Measurements from ENCODE around the gene SRMS.

SRMS gene

GRCh38 chr20:63492518-63492917 lies 55.0 kb downstream of the SRMS start:
- H3K27me3 ChIP-seq (ENCODE audit: insufficient read depth, low read length, poor library complexity, severe bottlenecking) = no peaks in the 10 kb centered on the region
- no peaks in the 10 kb centered on the region for H4K20me1 ChIP-seq (ENCODE audit: insufficient read depth, low read length, poor library complexity, severe bottlenecking)
- H2AFZ ChIP-seq (ENCODE audit: low read length) = no peak overlapping the region
- no peaks in the 10 kb centered on the region for H3K4me1 ChIP-seq (ENCODE audit: insufficient read depth, low read length, poor library complexity, severe bottlenecking)
- no peak overlapping the region for H3K9ac ChIP-seq (ENCODE audit: low read depth, low read length, poor library complexity, severe bottlenecking)
- no peaks in the 10 kb centered on the region for H3K36me3 ChIP-seq (ENCODE audit: insufficient read depth, low read length)
- no peaks in the 10 kb centered on the region for H3K9me2 ChIP-seq (replicated peaks; ENCODE audit: low read depth, low read length)
- H3F3A ChIP-seq (ENCODE audit: low read depth) = no peaks in the 10 kb centered on the region
- no peak overlapping the region for H3K4me3 ChIP-seq (ENCODE audit: low read length, poor library complexity, severe bottlenecking)
- TF ChIP-seq EZH2phosphoT487 (IDR thresholded peaks at IDR 0.05; ENCODE audit: borderline replicate concordance) (no peak), CTCF (conservative IDR thresholded peaks at IDR 0.05; ENCODE audit: low read length) (no peak)
- no peaks in the 10 kb centered on the region for H3K79me2 ChIP-seq (ENCODE audit: insufficient read depth, low read length)
- H3K4me2 ChIP-seq (ENCODE audit: low read depth, low read length, poor library complexity, severe bottlenecking) = no peak overlapping the region
- no peaks in the 10 kb centered on the region for H3K9me3 ChIP-seq (ENCODE audit: insufficient read depth, low read depth, low read length)

GRCh38 chr20:63491635-63492230 lies 55.8 kb downstream of the SRMS start:
- no peak overlapping the region for H3K9ac ChIP-seq (ENCODE audit: low read depth, low read length, poor library complexity, severe bottlenecking)
- H3K4me2 ChIP-seq (ENCODE audit: low read depth, low read length, poor library complexity, severe bottlenecking) = no peak overlapping the region
- H4K20me1 ChIP-seq (ENCODE audit: insufficient read depth, low read length, poor library complexity, severe bottlenecking) = no peaks in the 10 kb centered on the region
- no peak overlapping the region for H2AFZ ChIP-seq (ENCODE audit: low read length)
- H3K4me1 ChIP-seq (ENCODE audit: insufficient read depth, low read length, poor library complexity, severe bottlenecking) = no peaks in the 10 kb centered on the region
- no peaks in the 10 kb centered on the region for H3K9me2 ChIP-seq (replicated peaks; ENCODE audit: low read depth, low read length)
- no peaks in the 10 kb centered on the region for H3F3A ChIP-seq (ENCODE audit: low read depth)
- no peaks in the 10 kb centered on the region for H3K79me2 ChIP-seq (ENCODE audit: insufficient read depth, low read length)
- no peaks in the 10 kb centered on the region for H3K36me3 ChIP-seq (ENCODE audit: insufficient read depth, low read length)
- H3K27me3 ChIP-seq (ENCODE audit: insufficient read depth, low read length, poor library complexity, severe bottlenecking) = no peaks in the 10 kb centered on the region
- TF ChIP-seq CTCF (conservative IDR thresholded peaks at IDR 0.05; ENCODE audit: low read length) (no peak), EZH2phosphoT487 (IDR thresholded peaks at IDR 0.05; ENCODE audit: borderline replicate concordance) (no peak)
- no peaks in the 10 kb centered on the region for H3K9me3 ChIP-seq (ENCODE audit: insufficient read depth, low read depth, low read length)
- H3K4me3 ChIP-seq (ENCODE audit: low read length, poor library complexity, severe bottlenecking) = no peak overlapping the region

- no peaks in the 10 kb centered on the region for H3K9me2 ChIP-seq (replicated peaks; ENCODE audit: low read depth, low read length)
- no peaks in the 10 kb centered on the region for H3K79me2 ChIP-seq (ENCODE audit: insufficient read depth, low read length)
- H4K20me1 ChIP-seq (ENCODE audit: insufficient read depth, low read length, poor library complexity, severe bottlenecking) = no peaks in the 10 kb centered on the region
- no peak overlapping the region for H2AFZ ChIP-seq (ENCODE audit: low read length)
- H3K27me3 ChIP-seq (ENCODE audit: insufficient read depth, low read length, poor library complexity, severe bottlenecking) = no peaks in the 10 kb centered on the region
- no peaks in the 10 kb centered on the region for H3K4me1 ChIP-seq (ENCODE audit: insufficient read depth, low read length, poor library complexity, severe bottlenecking)
- TF ChIP-seq CTCF (conservative IDR thresholded peaks at IDR 0.05; ENCODE audit: low read length) = no peak
- no peak for TF ChIP-seq EZH2phosphoT487 (IDR thresholded peaks at IDR 0.05; ENCODE audit: borderline replicate concordance)
- H3K9ac ChIP-seq (ENCODE audit: low read depth, low read length, poor library complexity, severe bottlenecking) = no peak overlapping the region
- no peaks in the 10 kb centered on the region for H3K36me3 ChIP-seq (ENCODE audit: insufficient read depth, low read length)
- no peak overlapping the region for H3K4me3 ChIP-seq (ENCODE audit: low read length, poor library complexity, severe bottlenecking)
- no peak overlapping the region for H3K4me2 ChIP-seq (ENCODE audit: low read depth, low read length, poor library complexity, severe bottlenecking)
- no peaks in the 10 kb centered on the region for H3K9me3 ChIP-seq (ENCODE audit: insufficient read depth, low read depth, low read length)
- H3F3A ChIP-seq (ENCODE audit: low read depth) = no peaks in the 10 kb centered on the region
These were observed 56.5 kb downstream of the SRMS start for GRCh38 chr20:63491078-63491477.

Measured in Loucy (cell line).